Subcutaneous abdominal adipose tissue (tissue), 5 donors: Measurements from ENCODE around the gene RALGAPB.
"Not testable (repeated sequence)": the region's sequence is repeated elsewhere in the genome, so short reads cannot be mapped to it uniquely, and the experiment has no call there.

ENCODE experiments used
- H3K27ac ChIP-seq: one replicate; pipeline ENCODE4 v1.7.0; 2013; ENCODE audit warnings: low read depth, mild to moderate bottlenecking, inconsistent platforms, low read length, moderate library complexity
- H3K27me3 ChIP-seq, 5 donors: one replicate each; pipeline ENCODE4 v1.7.0; 2013; ENCODE audit warnings: low read length in 5 of 5, inconsistent platforms in 1 of 5; ENCODE audit not compliant: control insufficient read depth in 5 of 5, insufficient read depth in 4 of 5
- H3K36me3 ChIP-seq, 5 donors: one replicate each; pipeline ENCODE4 v1.7.0; 2013; ENCODE audit warnings: low read length in 5 of 5; ENCODE audit not compliant: control insufficient read depth in 5 of 5, insufficient read depth in 5 of 5
- H3K4me1 ChIP-seq, 5 donors: one replicate each; pipeline ENCODE4 v1.7.0; 2013; ENCODE audit warnings: low read length in 5 of 5, mild to moderate bottlenecking in 3 of 5, moderate library complexity in 1 of 5; ENCODE audit not compliant: control insufficient read depth in 5 of 5, insufficient read depth in 5 of 5
- H3K4me3 ChIP-seq, 5 donors: one replicate each; pipeline ENCODE4 v1.7.0; 2013; ENCODE audit warnings: low read length in 5 of 5, low read depth in 1 of 5
- H3K9ac ChIP-seq, 5 donors: one replicate each; pipeline ENCODE4 v1.7.0; 2013; ENCODE audit warnings: low read length in 5 of 5, mild to moderate bottlenecking in 4 of 5, moderate library complexity in 3 of 5
- H3K9me3 ChIP-seq, 5 donors: one replicate each; pipeline ENCODE4 v1.7.0; 2013; ENCODE audit warnings: low read length in 5 of 5; ENCODE audit not compliant: control insufficient read depth in 5 of 5
- donor health status: healthy.
- donor health status: healthy.
- donor health status: healthy.
- donor health status: healthy.
- donor health status: healthy.

The RALGAPB gene

GRCh38 chr20:38505091-38505455 lies 32.4 kb downstream of the RALGAPB start:
- Histone ChIP-seq H3K9me3 (no peaks in the 10 kb centered on the region), H3K36me3 (peaks cover 27 to 49% (median 42%) of the 10 kb centered on the region in 5 donors), H3K27ac (no peak overlapping the region), H3K4me1 (no peaks in the 10 kb centered on the region), H3K27me3 (no peaks in the 10 kb centered on the region), H3K9ac (no peak overlapping the region), H3K4me3 (no peak overlapping the region)

DNA sequence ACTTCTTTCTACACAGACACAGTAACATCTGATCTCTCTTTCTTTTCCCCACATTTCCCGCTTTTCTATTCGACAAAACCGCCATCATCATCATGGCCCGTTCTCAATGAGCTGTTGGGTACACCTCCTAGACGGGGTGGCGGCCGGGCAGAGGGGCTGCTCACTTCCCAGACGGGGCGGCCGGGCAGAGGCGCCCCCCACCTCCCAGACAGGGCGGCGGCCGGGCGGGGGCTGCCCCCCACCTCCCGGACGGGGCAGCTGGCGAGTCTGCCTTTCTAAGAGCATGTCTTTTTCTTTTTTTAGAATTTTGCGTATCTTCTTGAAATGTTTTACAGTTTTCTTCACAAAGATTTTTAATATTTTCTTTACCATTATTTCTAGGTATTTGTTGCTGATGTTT lies 39.1 kb downstream of the RALGAPB start:
- H3K27me3 ChIP-seq = not testable (repeated sequence)

DNA sequence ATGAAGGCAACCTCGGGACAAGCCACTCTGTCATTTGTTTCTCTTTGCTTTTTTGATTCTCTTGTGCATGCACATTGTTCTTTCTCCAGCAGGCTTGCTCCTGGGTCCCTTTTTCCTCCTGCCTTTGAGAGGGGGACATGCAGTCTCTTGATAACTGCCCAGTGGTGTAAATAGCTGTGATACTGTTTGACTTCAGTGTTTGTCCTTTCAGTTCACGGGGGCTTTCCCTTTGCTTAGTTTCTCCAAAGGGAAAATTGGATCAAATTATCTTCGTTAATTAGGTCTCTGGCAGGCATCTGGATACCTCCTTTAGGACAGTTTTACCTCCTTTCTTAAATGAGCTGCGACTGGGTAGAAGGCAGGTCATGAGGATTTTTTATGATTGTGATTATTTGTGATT lies 41.5 kb downstream of the RALGAPB start:
- no peaks in the 10 kb centered on the region for H3K9me3 ChIP-seq
- H3K4me1 ChIP-seq = no peaks in the 10 kb centered on the region
- H3K9ac ChIP-seq = no peak overlapping the region
- H3K36me3 ChIP-seq = peaks cover 17 to 53% (median 35%) of the 10 kb centered on the region in 5 donors
- no peak overlapping the region for H3K27ac ChIP-seq
- no peaks in the 10 kb centered on the region for H3K27me3 ChIP-seq
- H3K4me3 ChIP-seq = no peak overlapping the region

More for the DNA sequence above, 39.1 kb downstream of the RALGAPB start:
- H3K9me3 ChIP-seq, H3K4me1 ChIP-seq, H3K9ac ChIP-seq, H3K27ac ChIP-seq, H3K4me3 ChIP-seq: not testable (repeated sequence)
- H3K36me3 ChIP-seq = peaks cover 14 to 39% (median 28%) of the 10 kb centered on the region in 5 donors

DNA sequence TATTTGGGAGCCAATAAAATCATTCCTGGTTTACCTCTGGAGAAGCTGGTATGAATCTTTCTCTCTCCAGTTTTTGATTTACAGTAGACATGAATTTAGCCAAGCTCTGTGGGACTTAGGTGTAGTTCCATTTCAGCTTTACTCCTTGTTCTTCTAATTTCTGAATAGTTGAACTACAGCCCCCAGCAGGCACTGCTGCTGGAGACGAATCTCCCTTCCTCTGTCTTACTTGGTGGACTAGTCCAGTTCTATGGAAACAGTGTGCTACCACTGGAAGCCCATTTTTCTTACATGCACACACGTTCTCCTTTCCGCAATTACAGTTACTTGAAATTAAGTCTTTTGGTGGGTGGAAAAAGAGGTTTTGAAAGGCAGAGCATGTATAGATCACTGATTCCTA lies 42.3 kb downstream of the RALGAPB start:
- Histone ChIP-seq H3K9me3 (no peaks in the 10 kb centered on the region), H3K27ac (no peak overlapping the region), H3K27me3 (no peaks in the 10 kb centered on the region), H3K36me3 (peaks cover 10 to 48% (median 32%) of the 10 kb centered on the region in 5 donors), H3K4me1 (no peaks in the 10 kb centered on the region), H3K9ac (no peak overlapping the region), H3K4me3 (no peak overlapping the region)

GRCh38 chr20:38515631-38516030 lies 43.0 kb downstream of the RALGAPB start:
- H3K36me3 ChIP-seq = peaks cover 8 to 43% (median 27%) of the 10 kb centered on the region in 5 donors
- no peaks in the 10 kb centered on the region for H3K4me1 ChIP-seq
- H3K9ac ChIP-seq = no peak overlapping the region

GRCh38 chr20:38519426-38519825 lies 46.8 kb downstream of the RALGAPB start:
- H3K9ac ChIP-seq = no peak overlapping the region
- H3K27me3 ChIP-seq = no peaks in the 10 kb centered on the region
- H3K36me3 ChIP-seq = peaks cover 21 to 54% (median 42%) of the 10 kb centered on the region in 5 donors
- no peak overlapping the region for H3K27ac ChIP-seq
- no peaks in the 10 kb centered on the region for H3K4me1 ChIP-seq
- H3K9me3 ChIP-seq = no peaks in the 10 kb centered on the region
- no peak overlapping the region for H3K4me3 ChIP-seq

More at GRCh38 chr20:38515631-38516030, 43.0 kb downstream of the RALGAPB start:
- Histone ChIP-seq H3K9me3 (no peaks in the 10 kb centered on the region), H3K27me3 (no peaks in the 10 kb centered on the region), H3K27ac (no peak overlapping the region), H3K4me3 (no peak overlapping the region)

GRCh38 chr20:38520261-38520660 lies 47.6 kb downstream of the RALGAPB start:
- no peaks in the 10 kb centered on the region for H3K4me1 ChIP-seq
- no peak overlapping the region for H3K9ac ChIP-seq
- peaks cover 28 to 58% (median 45%) of the 10 kb centered on the region in 5 donors for H3K36me3 ChIP-seq
- H3K27me3 ChIP-seq = no peaks in the 10 kb centered on the region
- no peak overlapping the region for H3K27ac ChIP-seq
- no peak overlapping the region for H3K4me3 ChIP-seq
- no peaks in the 10 kb centered on the region for H3K9me3 ChIP-seq

DNA sequence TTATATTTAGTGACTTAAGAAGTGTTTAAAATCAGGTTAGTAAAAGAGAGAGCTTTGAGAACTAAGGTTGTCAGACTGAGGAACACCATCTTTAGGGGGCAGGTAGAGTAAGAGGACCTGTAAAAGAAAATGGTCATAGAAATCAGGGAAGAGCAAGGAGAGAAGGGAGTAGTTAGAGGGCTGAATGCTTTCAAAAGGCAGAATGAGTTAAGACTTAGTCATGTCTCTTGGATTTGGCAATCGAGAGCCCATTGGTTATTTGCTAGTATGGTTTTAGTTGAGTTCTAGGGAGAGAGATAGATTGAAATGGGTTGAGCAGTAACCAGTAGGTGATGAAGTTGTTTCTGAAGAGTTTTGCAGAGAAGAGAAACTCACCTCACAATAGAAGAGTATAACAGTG lies 51.1 kb downstream of the RALGAPB start:
- Histone ChIP-seq H3K9me3 (no peaks in the 10 kb centered on the region), H3K36me3 (peaks cover 43 to 58% (median 48%) of the 10 kb centered on the region in 5 donors), H3K9ac (no peak overlapping the region)

DNA sequence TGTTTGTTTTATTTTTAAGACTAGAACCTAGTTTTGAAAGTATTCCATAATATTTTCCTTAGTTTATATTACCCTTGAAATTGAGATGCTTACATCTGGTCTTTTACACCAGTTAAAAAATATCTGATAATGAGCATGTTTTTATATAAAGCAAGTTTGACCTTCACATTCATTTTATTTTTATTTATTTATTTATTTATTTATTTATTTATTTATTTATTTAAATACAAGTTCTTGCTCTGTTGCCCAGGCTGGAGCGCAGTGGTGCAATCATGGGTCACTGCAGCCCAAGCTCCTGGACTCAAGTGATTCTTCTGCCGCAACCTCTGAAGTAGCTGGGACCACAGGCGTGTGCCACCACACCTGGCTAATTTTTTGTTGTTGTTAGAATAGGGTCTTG lies 55.5 kb downstream of the RALGAPB start:
- H3K9me3 ChIP-seq = no peaks in the 10 kb centered on the region
- H3K36me3 ChIP-seq = peaks cover 43 to 69% (median 56%) of the 10 kb centered on the region in 5 donors
- H3K27me3 ChIP-seq = no peaks in the 10 kb centered on the region
- H3K4me3 ChIP-seq = no peak overlapping the region
- no peaks in the 10 kb centered on the region for H3K4me1 ChIP-seq
- no peak overlapping the region for H3K27ac ChIP-seq
- H3K9ac ChIP-seq = no peak overlapping the region

More for the DNA sequence above, 51.1 kb downstream of the RALGAPB start:
- no peaks in the 10 kb centered on the region for H3K4me1 ChIP-seq
- no peaks in the 10 kb centered on the region for H3K27me3 ChIP-seq
- H3K27ac ChIP-seq = no peak overlapping the region
- H3K4me3 ChIP-seq = no peak overlapping the region

- H3K4me3 ChIP-seq = no peak overlapping the region
- no peak overlapping the region for H3K9ac ChIP-seq
- no peak overlapping the region for H3K27ac ChIP-seq
- no peaks in the 10 kb centered on the region for H3K4me1 ChIP-seq
- H3K27me3 ChIP-seq = no peaks in the 10 kb centered on the region
- peaks cover 41 to 71% (median 58%) of the 10 kb centered on the region in 5 donors for H3K36me3 ChIP-seq
- H3K9me3 ChIP-seq = no peaks in the 10 kb centered on the region
Observed at GRCh38 chr20:38531021-38531420, 58.4 kb downstream of the RALGAPB start.

GRCh38 chr20:38534756-38535155 lies 62.1 kb downstream of the RALGAPB start:
- Histone ChIP-seq H3K4me3 (no peak overlapping the region), H3K27ac (no peak overlapping the region), H3K9ac (no peak overlapping the region), H3K4me1 (no peaks in the 10 kb centered on the region), H3K27me3 (no peaks in the 10 kb centered on the region), H3K36me3 (peaks cover 54 to 83% (median 68%) of the 10 kb centered on the region in 5 donors), H3K9me3 (no peaks in the 10 kb centered on the region)
